Measurements from ENCODE around the gene GGT1. TPM values are rescaled to one million over a fixed set of nuclear protein-coding genes. Genes with fewer than 3 reads are reported as not detected.
"Not testable (repeated sequence)": the region's sequence is repeated elsewhere in the genome, so short reads cannot be mapped to it uniquely, and the experiment has no call there.

Gene GGT1
- total and polyA plus RNA-seq, 2 donors (not counting 3 experiments of a cell fraction or from before 2014, with no cell fraction given), result 1.8 to 2.0 TPM

- DNase-seq (ENCODE audit: low read depth, low spot score); H3K4me1 ChIP-seq (ENCODE audit: control insufficient read depth, extremely low read depth, insufficient read depth, low read length); H3K4me3 ChIP-seq (replicated peaks in 1 of 3; ENCODE audit: insufficient read depth in 1 of 3, low read depth in 1 of 3, low read length in 3 of 3); BruUV-seq (replicated peaks); H3K27me3 ChIP-seq (ENCODE audit: control insufficient read depth in 2 of 2, insufficient read depth in 2 of 2, low read length in 2 of 2); H3K36me3 ChIP-seq (ENCODE audit: control insufficient read depth in 2 of 2, extremely low read depth in 1 of 2, insufficient read depth in 2 of 2, low read length in 2 of 2); FAIRE-seq; dilution Hi-C loops (cut with MboI; ENCODE audit: extremely low pct_ligation_motif_present, low sequenced_read_pairs); intact Hi-C loops (cut with micrococcal nuclease); H3K9me1 ChIP-seq (replicated peaks; ENCODE audit: control insufficient read depth, extremely low read depth, insufficient read depth, low read length); POLR2A ChIA-PET; H4K20me1 ChIP-seq (replicated peaks; ENCODE audit: control insufficient read depth, extremely low read depth, insufficient read depth, low read length); H3K9me3 ChIP-seq (replicated peaks; ENCODE audit: control insufficient read depth, insufficient read depth, low read length); H3K27ac ChIP-seq (ENCODE audit: insufficient read depth, low read depth, low read length); H3K9ac ChIP-seq (replicated peaks; ENCODE audit: extremely low read depth, insufficient read depth, low read length); H2AFZ ChIP-seq (ENCODE audit: low read depth, low read length); H3K79me2 ChIP-seq (ENCODE audit: control insufficient read depth, insufficient read depth, low read length); CTCF ChIA-PET; H3K4me2 ChIP-seq (ENCODE audit: insufficient read depth, low read length): not testable (repeated sequence)
These were observed 5.3 kb downstream of the GGT1 start for GRCh38 chr22:24608327-24608726.

- POLR2A ChIA-PET; H3K36me3 ChIP-seq (ENCODE audit: control insufficient read depth in 2 of 2, extremely low read depth in 1 of 2, insufficient read depth in 2 of 2, low read length in 2 of 2); H3K4me2 ChIP-seq (ENCODE audit: insufficient read depth, low read length); H3K9ac ChIP-seq (replicated peaks; ENCODE audit: extremely low read depth, insufficient read depth, low read length); H3K9me3 ChIP-seq (replicated peaks; ENCODE audit: control insufficient read depth, insufficient read depth, low read length); H3K9me1 ChIP-seq (replicated peaks; ENCODE audit: control insufficient read depth, extremely low read depth, insufficient read depth, low read length); H3K27ac ChIP-seq (ENCODE audit: insufficient read depth, low read depth, low read length); H3K4me1 ChIP-seq (ENCODE audit: control insufficient read depth, extremely low read depth, insufficient read depth, low read length); dilution Hi-C loops (cut with MboI; ENCODE audit: extremely low pct_ligation_motif_present, low sequenced_read_pairs); H4K20me1 ChIP-seq (replicated peaks; ENCODE audit: control insufficient read depth, extremely low read depth, insufficient read depth, low read length); BruUV-seq (replicated peaks); intact Hi-C loops (cut with micrococcal nuclease); CTCF ChIA-PET; H2AFZ ChIP-seq (ENCODE audit: low read depth, low read length); H3K79me2 ChIP-seq (ENCODE audit: control insufficient read depth, insufficient read depth, low read length); H3K27me3 ChIP-seq (ENCODE audit: control insufficient read depth in 2 of 2, insufficient read depth in 2 of 2, low read length in 2 of 2); FAIRE-seq; H3K4me3 ChIP-seq (replicated peaks in 1 of 3; ENCODE audit: insufficient read depth in 1 of 3, low read depth in 1 of 3, low read length in 3 of 3); DNase-seq (ENCODE audit: low read depth, low spot score): not testable (repeated sequence)
These were observed 6.9 kb downstream of the GGT1 start for GRCh38 chr22:24609888-24610287.

- H3K27me3 ChIP-seq (ENCODE audit: control insufficient read depth in 2 of 2, insufficient read depth in 2 of 2, low read length in 2 of 2); H3K27ac ChIP-seq (ENCODE audit: insufficient read depth, low read depth, low read length); POLR2A ChIA-PET; H4K20me1 ChIP-seq (replicated peaks; ENCODE audit: control insufficient read depth, extremely low read depth, insufficient read depth, low read length); dilution Hi-C loops (cut with MboI; ENCODE audit: extremely low pct_ligation_motif_present, low sequenced_read_pairs); H3K9ac ChIP-seq (replicated peaks; ENCODE audit: extremely low read depth, insufficient read depth, low read length); H2AFZ ChIP-seq (ENCODE audit: low read depth, low read length); FAIRE-seq; DNase-seq (ENCODE audit: low read depth, low spot score); BruUV-seq (replicated peaks); H3K36me3 ChIP-seq (ENCODE audit: control insufficient read depth in 2 of 2, extremely low read depth in 1 of 2, insufficient read depth in 2 of 2, low read length in 2 of 2); H3K4me3 ChIP-seq (replicated peaks in 1 of 3; ENCODE audit: insufficient read depth in 1 of 3, low read depth in 1 of 3, low read length in 3 of 3); H3K4me1 ChIP-seq (ENCODE audit: control insufficient read depth, extremely low read depth, insufficient read depth, low read length); H3K79me2 ChIP-seq (ENCODE audit: control insufficient read depth, insufficient read depth, low read length); H3K4me2 ChIP-seq (ENCODE audit: insufficient read depth, low read length); H3K9me1 ChIP-seq (replicated peaks; ENCODE audit: control insufficient read depth, extremely low read depth, insufficient read depth, low read length); H3K9me3 ChIP-seq (replicated peaks; ENCODE audit: control insufficient read depth, insufficient read depth, low read length); intact Hi-C loops (cut with micrococcal nuclease): not testable (repeated sequence)
- CTCF ChIA-PET, result interaction anchor here (1.8 kb wide), 1 partner anchor 158 kb away, joined by 4 read pairs; no protein-coding TSS in a partner anchor
These were observed 11.8 kb downstream of the GGT1 start for GRCh38 chr22:24614794-24615193.

GRCh38 chr22:24621244-24621643 is 18.3 kb downstream of the GGT1 start:
- H3K36me3 ChIP-seq (ENCODE audit: control insufficient read depth in 2 of 2, extremely low read depth in 1 of 2, insufficient read depth in 2 of 2, low read length in 2 of 2); H3K4me2 ChIP-seq (ENCODE audit: insufficient read depth, low read length); H3K9me3 ChIP-seq (replicated peaks; ENCODE audit: control insufficient read depth, insufficient read depth, low read length); H3K27ac ChIP-seq (ENCODE audit: insufficient read depth, low read depth, low read length); H3K9me1 ChIP-seq (replicated peaks; ENCODE audit: control insufficient read depth, extremely low read depth, insufficient read depth, low read length); H3K79me2 ChIP-seq (ENCODE audit: control insufficient read depth, insufficient read depth, low read length); H3K4me3 ChIP-seq (replicated peaks in 1 of 3; ENCODE audit: insufficient read depth in 1 of 3, low read depth in 1 of 3, low read length in 3 of 3); H4K20me1 ChIP-seq (replicated peaks; ENCODE audit: control insufficient read depth, extremely low read depth, insufficient read depth, low read length); intact Hi-C loops (cut with micrococcal nuclease); CTCF ChIA-PET; dilution Hi-C loops (cut with MboI; ENCODE audit: extremely low pct_ligation_motif_present, low sequenced_read_pairs); H3K4me1 ChIP-seq (ENCODE audit: control insufficient read depth, extremely low read depth, insufficient read depth, low read length); H3K9ac ChIP-seq (replicated peaks; ENCODE audit: extremely low read depth, insufficient read depth, low read length); BruUV-seq (replicated peaks); H2AFZ ChIP-seq (ENCODE audit: low read depth, low read length); POLR2A ChIA-PET; H3K27me3 ChIP-seq (ENCODE audit: control insufficient read depth in 2 of 2, insufficient read depth in 2 of 2, low read length in 2 of 2); FAIRE-seq; DNase-seq (ENCODE audit: low read depth, low spot score): not testable (repeated sequence)
